Mucosa of descending colon (tissue), 3 donors: ENCODE data around the gene RFX4. TPM values are rescaled to one million over a fixed set of nuclear protein-coding genes. Genes with fewer than 3 reads are reported as not detected.

Experiments used
- ATAC-seq: fragments of 200-7000 bp; cut with Tn5 transposase; one replicate; pipeline ENCODE4 v1.9.1; 2020; ENCODE audit warnings: mild to moderate bottlenecking, moderate library complexity
- DNase-seq, 3 donors: peaks; one replicate each; pipeline ENCODE4 v3.0.0-alpha.2; 2020
- H3K36me3 ChIP-seq: fragments of 200-600 bp; one replicate; pipeline ENCODE4 v1.8.0; 2021; ENCODE audit warnings: low read depth, mild to moderate bottlenecking
- H3K4me1 ChIP-seq: fragments of 200-600 bp; one replicate; pipeline ENCODE4 v1.8.0; 2021; ENCODE audit warnings: low read depth, mild to moderate bottlenecking
- H3K4me3 ChIP-seq: fragments of 200-600 bp; one replicate; pipeline ENCODE4 v1.8.0; 2021; ENCODE audit warnings: mild to moderate bottlenecking
- H3K9me3 ChIP-seq: fragments of 200-600 bp; one replicate; pipeline ENCODE4 v1.8.0; 2021; ENCODE audit warnings: mild to moderate bottlenecking
- CTCF ChIP-seq: fragments of 200-600 bp; IDR thresholded peaks from one replicate; pipeline ENCODE4 v1.8.0; 2022; ENCODE audit warnings: antibody characterized with exemption, mild to moderate bottlenecking
- intact Hi-C, 2 donors: fragments of 100-400 bp; cut with DNase I in 1 of 2; cut with micrococcal nuclease in 1 of 2; formaldehyde crosslinking; loops; one replicate each; pipeline versions ENCODE4 v1.11.0 to v1.11.1; 2022; cut with DNase I, micrococcal nuclease
- total RNA-seq, 3 donors: library from RNA; stranded (reverse); fragmentation: NEBNext Ultra II Directional in 2 of 3; extraction: Animal tissue kit (Norgen Biotek cat#: 25700) in 2 of 3; gene quantifications; one replicate each; pipeline versions ENCODE4 v1.2.1 to v1.2.4, GENCODE V29; 2021 to 2023
- donor health status: DM: no; HTN: no; CAD: no; lungs with moderate emphysema.
- donor health status: DM: no; HTN: no; CAD: no.
- donor health status: DM: no; HTN: yes; CAD: no.

The RFX4 gene
- total RNA-seq, 3 donors from 2014 or later: not detected

GRCh38 chr12:106783515-106783914 lies 200.7 kb downstream of the RFX4 start:
- intact Hi-C loops: no loop called here
- no peak for TF ChIP-seq CTCF
- Histone ChIP-seq H3K36me3 (no peaks in the 10 kb centered on the region), H3K4me3 (no peak overlapping the region), H3K9me3 (no peaks in the 10 kb centered on the region), H3K4me1 (no peaks in the 10 kb centered on the region)
- no peak for DNase-seq
- ATAC-seq: no peak

GRCh38 chr12:106790020-106790419 lies 207.2 kb downstream of the RFX4 start:
- no peak for ATAC-seq
- DNase-seq: no peak
- Histone ChIP-seq H3K4me3 (no peak overlapping the region), H3K9me3 (no peaks in the 10 kb centered on the region), H3K4me1 (no peaks in the 10 kb centered on the region), H3K36me3 (no peaks in the 10 kb centered on the region)
- no peak for TF ChIP-seq CTCF
- intact Hi-C loops: no loop called here

- H3K4me3 ChIP-seq: no peak overlapping the region
- no peak for TF ChIP-seq CTCF
Observed at GRCh38 chr12:106791531-106791930, 208.7 kb downstream of the RFX4 start.

GRCh38 chr12:106794369-106794768 lies 211.6 kb downstream of the RFX4 start:
- no peak for TF ChIP-seq CTCF
- Histone ChIP-seq H3K4me1 (no peaks in the 10 kb centered on the region), H3K4me3 (no peak overlapping the region), H3K9me3 (no peaks in the 10 kb centered on the region), H3K36me3 (no peaks in the 10 kb centered on the region)
- ATAC-seq (no peak), DNase-seq (no peak)
- intact Hi-C loops: no loop called here

More at GRCh38 chr12:106791531-106791930, 208.7 kb downstream of the RFX4 start:
- ATAC-seq (no peak), DNase-seq (no peak)
- intact Hi-C loops: no loop called here
- Histone ChIP-seq H3K4me1 (no peaks in the 10 kb centered on the region), H3K9me3 (no peaks in the 10 kb centered on the region), H3K36me3 (no peaks in the 10 kb centered on the region)

- H3K9me3 ChIP-seq: no peaks in the 10 kb centered on the region
- no peak for DNase-seq
- H3K4me1 ChIP-seq: no peaks in the 10 kb centered on the region
- TF ChIP-seq CTCF: no peak
- ATAC-seq: no peak
- no peak overlapping the region for H3K4me3 ChIP-seq
- intact Hi-C loops: no loop called here
- H3K36me3 ChIP-seq: no peaks in the 10 kb centered on the region
Observed at GRCh38 chr12:106801167-106801708, 218.4 kb downstream of the RFX4 start.
